Measurements from ENCODE around the gene COL23A1. TPM values are rescaled to one million over a fixed set of nuclear protein-coding genes. Genes with fewer than 3 reads are reported as not detected.

The COL23A1 gene
- total RNA-seq, 1 experiment from 2014 or later = not detected

DNA sequence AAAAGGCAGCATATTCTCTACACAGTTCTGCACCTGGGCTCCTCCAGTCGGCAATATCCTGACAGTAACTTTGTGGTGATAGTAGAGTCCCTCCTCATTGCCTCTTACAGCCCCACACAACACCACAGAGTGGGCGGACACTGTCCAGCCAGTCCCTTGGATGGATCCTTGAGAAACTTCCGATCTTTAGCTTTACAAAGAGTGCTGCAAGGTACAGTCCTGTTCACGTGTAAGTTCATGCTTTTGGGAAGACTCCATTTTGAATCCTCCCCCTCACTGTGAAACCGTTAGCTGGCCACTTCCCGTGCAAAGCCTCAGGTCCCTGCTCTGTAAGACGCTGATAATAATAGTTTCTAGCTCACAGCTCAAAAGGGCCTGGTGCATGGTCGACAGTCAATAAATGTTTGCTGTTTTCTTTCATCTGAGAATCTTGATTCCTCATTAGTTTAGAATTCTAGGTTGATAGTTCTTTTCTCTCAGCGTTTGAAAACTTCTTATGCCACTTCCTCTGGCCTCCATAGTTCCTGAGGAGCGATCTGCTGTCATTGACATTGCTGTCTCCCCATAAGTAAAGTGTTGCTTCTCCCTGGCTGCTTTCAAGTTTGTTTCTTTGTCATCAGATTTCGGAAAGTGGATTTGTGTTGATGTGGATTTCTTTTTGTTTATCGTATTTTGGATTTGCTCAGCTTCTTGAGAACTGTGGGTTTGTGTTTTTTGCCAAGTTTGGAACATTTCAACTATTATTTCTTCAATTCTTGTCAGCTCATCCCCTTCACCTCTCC is 82.9 kb downstream of the COL23A1 start:
- peaks cover 3% of the 10 kb centered on the region for H3K9me3 Mint-ChIP-seq (ENCODE audit: low read depth, unreplicated experiment)
- H3K36me3 Mint-ChIP-seq (ENCODE audit: insufficient read depth, unreplicated experiment) = no peaks in the 10 kb centered on the region
- intact Hi-C loops (cut with micrococcal nuclease; ENCODE audit: unreplicated experiment) = no loop called here
- no peak overlapping the region for H3K4me3 Mint-ChIP-seq (ENCODE audit: low read depth, unreplicated experiment)
- no peaks in the 10 kb centered on the region for H3K4me1 Mint-ChIP-seq (ENCODE audit: low read depth, unreplicated experiment)
- BruUV-seq (replicated peaks) = no TSS peak
- H3K27me3 Mint-ChIP-seq (ENCODE audit: unreplicated experiment) = no peaks in the 10 kb centered on the region
- no peak overlapping the region for H3K27ac Mint-ChIP-seq (ENCODE audit: unreplicated experiment)
- DNase-seq = no peak
- CTCF ChIA-PET = no interaction called here
- TF ChIP-seq, protein P1, sequence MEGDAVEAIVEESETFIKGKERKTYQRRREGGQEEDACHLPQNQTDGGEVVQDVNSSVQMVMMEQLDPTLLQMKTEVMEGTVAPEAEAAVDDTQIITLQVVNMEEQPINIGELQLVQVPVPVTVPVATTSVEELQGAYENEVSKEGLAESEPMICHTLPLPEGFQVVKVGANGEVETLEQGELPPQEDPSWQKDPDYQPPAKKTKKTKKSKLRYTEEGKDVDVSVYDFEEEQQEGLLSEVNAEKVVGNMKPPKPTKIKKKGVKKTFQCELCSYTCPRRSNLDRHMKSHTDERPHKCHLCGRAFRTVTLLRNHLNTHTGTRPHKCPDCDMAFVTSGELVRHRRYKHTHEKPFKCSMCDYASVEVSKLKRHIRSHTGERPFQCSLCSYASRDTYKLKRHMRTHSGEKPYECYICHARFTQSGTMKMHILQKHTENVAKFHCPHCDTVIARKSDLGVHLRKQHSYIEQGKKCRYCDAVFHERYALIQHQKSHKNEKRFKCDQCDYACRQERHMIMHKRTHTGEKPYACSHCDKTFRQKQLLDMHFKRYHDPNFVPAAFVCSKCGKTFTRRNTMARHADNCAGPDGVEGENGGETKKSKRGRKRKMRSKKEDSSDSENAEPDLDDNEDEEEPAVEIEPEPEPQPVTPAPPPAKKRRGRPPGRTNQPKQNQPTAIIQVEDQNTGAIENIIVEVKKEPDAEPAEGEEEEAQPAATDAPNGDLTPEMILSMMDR (IDR thresholded peaks at IDR 0.05; ENCODE audit: unreplicated experiment) = no peak

DNA sequence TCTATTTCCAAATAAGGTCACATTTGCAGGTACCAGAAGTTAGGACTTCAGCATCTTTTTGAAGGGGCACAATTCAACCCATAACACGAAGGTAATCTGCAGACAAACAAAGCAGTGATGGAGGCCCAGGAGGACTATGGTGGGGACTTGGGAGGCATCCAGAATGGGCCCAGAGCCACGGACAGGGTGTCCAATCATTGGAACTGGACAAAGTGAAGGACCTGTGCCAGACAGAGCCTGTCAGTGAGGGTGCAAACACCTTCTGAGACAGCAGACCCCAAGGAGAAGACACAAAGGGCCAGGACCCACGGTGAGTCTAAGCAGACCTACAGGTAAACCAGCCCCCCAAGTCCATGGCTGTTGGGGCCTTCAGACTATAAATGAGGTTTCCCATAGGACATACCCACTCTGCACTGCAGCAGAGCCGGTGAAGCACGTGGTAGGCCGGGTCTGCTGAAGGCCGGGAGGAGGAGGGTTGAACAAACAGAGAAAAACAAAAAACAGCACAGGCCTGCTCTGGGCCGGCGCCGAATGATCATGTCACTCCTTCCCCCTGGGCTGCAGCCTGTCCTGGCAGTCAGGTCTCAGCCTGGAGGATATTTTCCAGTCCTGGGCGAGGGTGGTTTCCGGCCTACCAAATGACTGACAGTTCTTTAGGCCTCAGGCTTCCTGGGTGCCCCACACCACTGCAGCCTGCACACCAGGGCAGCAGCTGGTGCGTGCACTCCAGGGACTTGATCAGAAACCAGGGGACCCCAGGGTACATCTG is 84.4 kb downstream of the COL23A1 start:
- H3K4me1 Mint-ChIP-seq (ENCODE audit: low read depth, unreplicated experiment) = no peaks in the 10 kb centered on the region
- no peaks in the 10 kb centered on the region for H3K27me3 Mint-ChIP-seq (ENCODE audit: unreplicated experiment)
- DNase-seq = no peak
- intact Hi-C loops (cut with micrococcal nuclease; ENCODE audit: unreplicated experiment) = no loop called here
- H3K36me3 Mint-ChIP-seq (ENCODE audit: insufficient read depth, unreplicated experiment) = no peaks in the 10 kb centered on the region
- H3K9me3 Mint-ChIP-seq (ENCODE audit: low read depth, unreplicated experiment) = peaks cover 3% of the 10 kb centered on the region
- CTCF ChIA-PET = no interaction called here
- H3K4me3 Mint-ChIP-seq (ENCODE audit: low read depth, unreplicated experiment) = no peak overlapping the region
- no TSS peak for BruUV-seq (replicated peaks)
- TF ChIP-seq, protein P1 (IDR thresholded peaks at IDR 0.05; ENCODE audit: unreplicated experiment) = no peak
- no peak overlapping the region for H3K27ac Mint-ChIP-seq (ENCODE audit: unreplicated experiment)

DNA sequence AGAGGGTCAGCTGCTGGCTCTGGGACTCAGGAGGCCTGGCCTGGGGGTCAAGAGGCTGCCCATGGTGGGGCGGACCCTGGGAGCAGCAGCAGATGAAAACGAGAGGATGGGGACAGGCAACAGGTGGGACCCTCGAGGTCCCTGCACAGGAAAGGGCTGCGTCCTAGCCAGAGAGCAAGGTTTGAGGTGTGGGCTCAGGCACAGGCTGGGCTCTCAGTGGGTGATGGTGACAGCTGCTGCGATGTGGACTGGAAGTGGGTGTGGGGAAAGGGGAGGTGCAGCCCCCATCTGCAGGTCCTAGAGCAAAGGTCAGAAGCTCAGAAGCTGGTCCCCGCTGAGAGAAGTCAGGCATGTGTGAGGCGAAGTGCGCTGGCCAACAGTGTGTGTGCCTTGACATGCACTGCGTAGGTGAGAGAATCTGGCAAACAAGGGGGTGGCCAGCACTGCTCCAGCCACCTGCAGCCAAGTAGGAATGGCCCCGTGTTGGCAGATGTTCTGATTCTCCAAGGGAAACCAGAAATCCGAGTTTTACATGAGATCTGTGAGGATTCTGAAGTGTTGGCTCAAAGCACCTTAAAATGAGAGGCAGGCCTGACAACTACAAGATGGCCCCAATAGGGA is 85.7 kb downstream of the COL23A1 start:
- DNase-seq = no peak
- H3K4me3 Mint-ChIP-seq (ENCODE audit: low read depth, unreplicated experiment) = no peak overlapping the region
- no peaks in the 10 kb centered on the region for H3K4me1 Mint-ChIP-seq (ENCODE audit: low read depth, unreplicated experiment)
- H3K36me3 Mint-ChIP-seq (ENCODE audit: insufficient read depth, unreplicated experiment) = no peaks in the 10 kb centered on the region
- peaks cover 3% of the 10 kb centered on the region for H3K9me3 Mint-ChIP-seq (ENCODE audit: low read depth, unreplicated experiment)
- H3K27ac Mint-ChIP-seq (ENCODE audit: unreplicated experiment) = no peak overlapping the region
- CTCF ChIA-PET = no interaction called here
- BruUV-seq (replicated peaks) = no TSS peak
- TF ChIP-seq, protein P1 (IDR thresholded peaks at IDR 0.05; ENCODE audit: unreplicated experiment) = no peak
- intact Hi-C loops (cut with micrococcal nuclease; ENCODE audit: unreplicated experiment) = no loop called here
- no peaks in the 10 kb centered on the region for H3K27me3 Mint-ChIP-seq (ENCODE audit: unreplicated experiment)

DNA sequence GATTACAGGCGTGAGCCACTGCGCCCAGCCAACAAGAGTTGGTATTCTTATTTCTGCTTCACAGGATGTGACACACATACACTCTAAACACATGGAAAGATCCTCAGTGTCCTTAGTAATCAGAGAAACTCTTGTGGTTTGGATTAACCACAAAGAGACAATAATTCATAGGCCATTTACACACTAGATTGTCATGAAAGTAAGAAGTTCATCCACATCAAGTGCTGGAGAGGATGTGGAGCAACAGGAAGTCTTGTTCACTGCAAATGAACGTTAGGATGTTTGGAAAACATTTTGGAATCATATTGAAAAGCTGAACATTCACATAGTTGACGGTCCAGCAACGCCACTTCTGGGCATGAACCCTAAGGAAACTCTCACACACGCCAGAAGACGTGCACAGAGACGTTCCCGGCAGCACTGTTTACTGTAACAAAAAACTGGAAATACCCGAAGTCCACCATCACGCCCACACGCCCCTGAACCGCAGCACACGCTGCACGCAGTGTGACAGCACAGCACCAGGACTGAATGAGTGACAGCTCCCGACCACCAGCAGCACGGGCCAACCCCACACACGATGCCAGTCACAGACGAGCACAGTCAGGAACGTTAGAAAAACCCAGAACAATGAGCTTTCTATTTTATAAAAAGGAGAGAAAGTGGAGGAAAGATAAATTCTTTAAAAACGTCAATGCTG is 87.6 kb downstream of the COL23A1 start:
- TF ChIP-seq, protein P1 (IDR thresholded peaks at IDR 0.05; ENCODE audit: unreplicated experiment) = no peak
- intact Hi-C loops (cut with micrococcal nuclease; ENCODE audit: unreplicated experiment) = no loop called here
- CTCF ChIA-PET = interaction anchor here (0.9 kb wide), 1 partner anchor 36 kb away, joined by 3 read pairs; no protein-coding TSS in a partner anchor
- no TSS peak for BruUV-seq (replicated peaks)
- DNase-seq = no peak
- no peaks in the 10 kb centered on the region for H3K36me3 Mint-ChIP-seq (ENCODE audit: insufficient read depth, unreplicated experiment)
- H3K4me3 Mint-ChIP-seq (ENCODE audit: low read depth, unreplicated experiment) = no peak overlapping the region
- no peaks in the 10 kb centered on the region for H3K4me1 Mint-ChIP-seq (ENCODE audit: low read depth, unreplicated experiment)
- no peak overlapping the region for H3K27ac Mint-ChIP-seq (ENCODE audit: unreplicated experiment)
- H3K27me3 Mint-ChIP-seq (ENCODE audit: unreplicated experiment) = no peaks in the 10 kb centered on the region
- H3K9me3 Mint-ChIP-seq (ENCODE audit: low read depth, unreplicated experiment) = peaks cover 3% of the 10 kb centered on the region
